ENCODE data around the gene URB1.

- TF ChIP-seq POLR2AphosphoS5 (IDR thresholded peaks at IDR 0.05) (no peak), CTCF (IDR thresholded peaks at IDR 0.05) (no peak), POLR2A (IDR thresholded peaks at IDR 0.05) (no peak), EP300 (IDR thresholded peaks at IDR 0.05; ENCODE audit: low read depth) (no peak)
Observed at GRCh38 chr21:32321480-32321879, 71.3 kb downstream of the URB1 start.

All from transverse colon (tissue), 4 donors.